Common myeloid progenitor, CD34-positive (primary cell): ENCODE measurements around the gene ATP6AP1.
A peak's percentile ranks its signal among the peaks of the same experiment; 100 is the strongest.

Experiments
- CTCF ChIA-PET: fragments of 350-600 bp; sonication (Branson Sonifier 250); formaldehyde crosslinking; loops from one replicate; lab custom pipeline; 2021; ENCODE audit warnings: antibody characterized with exemption; lab: Charles Lee
- POLR2A ChIA-PET: fragments of 350-600 bp; sonication (Branson Sonifier 250); formaldehyde crosslinking; loops from one replicate; lab custom pipeline; 2021; ENCODE audit warnings: antibody characterized with exemption; lab: Charles Lee
- DNase-seq, 3 donors: peaks; one replicate each; pipeline versions ENCODE4 v3.0.0 to v3.0.0-alpha.2; 2013
- H3K27ac ChIP-seq, 2 experiments: 1 replicate in 1 of 2; 2 replicates in 1 of 2; pipeline ENCODE4 v1.7.0; 2013; ENCODE audit warnings: inconsistent platforms in 2 of 2, low read length in 2 of 2, mild to moderate bottlenecking in 2 of 2, low read depth in 1 of 2, moderate library complexity in 1 of 2; ENCODE audit not compliant: severe bottlenecking in 2 of 2, insufficient read depth in 1 of 2, poor library complexity in 1 of 2
- H3K27me3 ChIP-seq, 5 experiments: replicated peaks in 2 of 5; 1 replicate in 3 of 5; 2 replicates in 2 of 5; pipeline versions ENCODE4 v1.6.1 to v1.7.0; 2013; ENCODE audit warnings: low read length in 4 of 5, mild to moderate bottlenecking in 2 of 5, moderate library complexity in 2 of 5, inconsistent platforms in 1 of 5; ENCODE audit not compliant: insufficient read depth in 5 of 5, control insufficient read depth in 4 of 5
- H3K36me3 ChIP-seq, 4 experiments: 1 replicate in 2 of 4; 2 replicates in 2 of 4; pipeline versions ENCODE4 v1.6.1 to v1.7.0; 2013; ENCODE audit warnings: low read length in 3 of 4, control low read depth in 1 of 4, mild to moderate bottlenecking in 1 of 4; ENCODE audit not compliant: control insufficient read depth in 4 of 4, insufficient read depth in 4 of 4
- H3K4me1 ChIP-seq, 4 experiments: 1 replicate in 3 of 4; 2 replicates in 1 of 4; pipeline versions ENCODE4 v1.6.1 to v1.7.1; 2013; ENCODE audit warnings: low read length in 3 of 4, mild to moderate bottlenecking in 3 of 4, control low read depth in 1 of 4, inconsistent platforms in 1 of 4, moderate library complexity in 1 of 4; ENCODE audit not compliant: control insufficient read depth in 4 of 4, insufficient read depth in 4 of 4; ENCODE audit errors: control extremely low read depth in 1 of 4
- H3K4me3 ChIP-seq, 7 experiments: 1 replicate in 4 of 7; 2 replicates in 3 of 7; pipeline versions ENCODE4 v1.5.1 to v1.7.0; 2013; ENCODE audit warnings: mild to moderate bottlenecking in 7 of 7, low read length in 6 of 7, moderate library complexity in 6 of 7, inconsistent platforms in 2 of 7, low read depth in 2 of 7, control low read depth in 1 of 7; ENCODE audit not compliant: insufficient read depth in 4 of 7, control insufficient read depth in 1 of 7; ENCODE audit errors: extremely low read depth in 1 of 7
- H3K9me3 ChIP-seq, 5 experiments: 1 replicate in 4 of 5; 2 replicates in 1 of 5; pipeline versions ENCODE4 v1.6.1 to v1.7.1; 2013; ENCODE audit warnings: low read length in 4 of 5, mild to moderate bottlenecking in 2 of 5, inconsistent platforms in 1 of 5, low read depth in 1 of 5, moderate library complexity in 1 of 5; ENCODE audit not compliant: control insufficient read depth in 4 of 5, insufficient read depth in 2 of 5; ENCODE audit errors: control extremely low read depth in 1 of 5
- WGBS: methylation state at CpG from one replicate; pipeline ENCODE4 v1.1.5; 2013; ENCODE audit not compliant: insufficient coverage; 5-methylcytosine and 5-hydroxymethylcytosine counted together

Gene ATP6AP1

DNA sequence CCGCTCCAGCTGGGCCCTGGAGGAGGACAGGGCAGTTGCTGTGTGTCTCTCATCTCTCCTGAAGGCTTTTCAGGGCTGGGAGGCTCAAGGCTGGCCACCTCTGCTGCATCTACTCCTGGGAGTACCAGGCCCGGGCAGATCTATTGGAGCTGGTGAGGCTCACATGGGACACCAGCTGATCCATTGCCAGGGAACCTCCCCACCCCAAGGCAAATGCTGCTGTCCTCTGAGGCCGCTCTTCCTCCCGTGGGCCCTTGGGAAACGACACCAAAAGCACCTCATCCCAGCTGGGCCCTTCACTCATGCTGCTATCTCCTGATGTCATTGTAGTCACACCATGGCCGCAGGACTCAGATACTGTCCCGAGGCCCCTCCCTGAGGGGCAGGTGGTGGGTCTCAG, 54.3 kb downstream of the ATP6AP1 start:
- H3K4me3 ChIP-seq: no peak overlapping the region
- peaks cover 0 to 43% (median 30%) of the 10 kb centered on the region in 4 experiments for H3K4me1 ChIP-seq
- no peak overlapping the region for H3K27ac ChIP-seq
- CTCF ChIA-PET: no interaction called here
- WGBS: 84% methylated on average over 6 of the region's 7 CpGs
- POLR2A ChIA-PET: no interaction called here
- no peak for DNase-seq
- peaks cover 0 to 4% (median 0%) of the 10 kb centered on the region in 5 experiments for H3K27me3 ChIP-seq
- H3K9me3 ChIP-seq: peaks cover 0 to 3% (median 0%) of the 10 kb centered on the region in 5 experiments
- peaks cover 0 to 19% (median 7%) of the 10 kb centered on the region in 4 experiments for H3K36me3 ChIP-seq

DNA sequence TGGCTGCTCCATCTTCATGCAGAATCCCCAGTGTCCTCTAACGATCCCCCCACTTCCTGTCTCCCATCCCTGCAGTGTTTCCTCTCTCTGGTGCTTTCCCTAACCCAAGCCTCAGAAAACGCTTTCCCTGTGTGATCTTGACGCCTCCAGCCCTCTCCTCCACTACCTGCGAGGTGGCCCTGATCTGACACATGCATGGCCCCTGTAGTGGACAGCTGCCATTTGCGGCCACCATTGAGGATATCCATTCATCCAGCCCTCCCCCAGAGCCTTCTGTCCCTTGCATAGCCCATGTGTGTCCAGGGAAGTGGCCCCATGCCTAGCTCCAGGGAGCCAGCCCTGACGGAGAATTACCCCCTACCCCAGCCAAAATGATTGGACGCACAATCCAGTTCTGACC, 54.8 kb downstream of the ATP6AP1 start:
- H3K27me3 ChIP-seq: peaks cover 0 to 4% (median 0%) of the 10 kb centered on the region in 5 experiments
- no peak for DNase-seq
- H3K9me3 ChIP-seq: peaks cover 0 to 3% (median 0%) of the 10 kb centered on the region in 5 experiments
- WGBS: 74% methylated on average over 5 of the region's 7 CpGs
- H3K27ac ChIP-seq: no peak overlapping the region
- CTCF ChIA-PET: interaction anchor here (1.7 kb wide), 1 partner anchor 44 kb away, joined by 5 read pairs; no protein-coding TSS in a partner anchor
- peaks cover 0 to 38% (median 30%) of the 10 kb centered on the region in 4 experiments for H3K4me1 ChIP-seq
- no peak overlapping the region for H3K4me3 ChIP-seq
- POLR2A ChIA-PET: interaction anchor here (0.7 kb wide), 1 partner anchor 512 kb away, joined by 4 read pairs; the partner anchor contains the start of gene HCFC1
- peaks cover 0 to 19% (median 9%) of the 10 kb centered on the region in 4 experiments for H3K36me3 ChIP-seq

- H3K27ac ChIP-seq: peak overlapping the region in 1 of 2 experiments; percentile 73
- H3K4me1 ChIP-seq: peaks cover 0 to 37% (median 27%) of the 10 kb centered on the region in 4 experiments
- peaks cover 0 to 4% (median 0%) of the 10 kb centered on the region in 5 experiments for H3K27me3 ChIP-seq
- peaks cover 0 to 3% (median 0%) of the 10 kb centered on the region in 5 experiments for H3K9me3 ChIP-seq
- WGBS: 84% methylated on average over 12 of the region's 16 CpGs
- ChIA-PET CTCF (interaction anchor here (0.8 to 1.7 kb wide), 2 partner anchors 43 to 46 kb away, joined by 3 to 5 read pairs; no protein-coding TSS in a partner anchor), POLR2A (interaction anchor here (0.7 to 1.1 kb wide), 2 partner anchors 32 to 513 kb away, joined by 3 to 4 read pairs; partner anchors contain the start of genes FAM3A and HCFC1)
- H3K4me3 ChIP-seq: no peak overlapping the region
- peaks cover 0 to 23% (median 10%) of the 10 kb centered on the region in 4 experiments for H3K36me3 ChIP-seq
- DNase-seq: peak in 1 of 3 donors; percentile 27
Observed at GRCh38 chrX:154484255-154485149, 56.0 kb downstream of the ATP6AP1 start.

DNA sequence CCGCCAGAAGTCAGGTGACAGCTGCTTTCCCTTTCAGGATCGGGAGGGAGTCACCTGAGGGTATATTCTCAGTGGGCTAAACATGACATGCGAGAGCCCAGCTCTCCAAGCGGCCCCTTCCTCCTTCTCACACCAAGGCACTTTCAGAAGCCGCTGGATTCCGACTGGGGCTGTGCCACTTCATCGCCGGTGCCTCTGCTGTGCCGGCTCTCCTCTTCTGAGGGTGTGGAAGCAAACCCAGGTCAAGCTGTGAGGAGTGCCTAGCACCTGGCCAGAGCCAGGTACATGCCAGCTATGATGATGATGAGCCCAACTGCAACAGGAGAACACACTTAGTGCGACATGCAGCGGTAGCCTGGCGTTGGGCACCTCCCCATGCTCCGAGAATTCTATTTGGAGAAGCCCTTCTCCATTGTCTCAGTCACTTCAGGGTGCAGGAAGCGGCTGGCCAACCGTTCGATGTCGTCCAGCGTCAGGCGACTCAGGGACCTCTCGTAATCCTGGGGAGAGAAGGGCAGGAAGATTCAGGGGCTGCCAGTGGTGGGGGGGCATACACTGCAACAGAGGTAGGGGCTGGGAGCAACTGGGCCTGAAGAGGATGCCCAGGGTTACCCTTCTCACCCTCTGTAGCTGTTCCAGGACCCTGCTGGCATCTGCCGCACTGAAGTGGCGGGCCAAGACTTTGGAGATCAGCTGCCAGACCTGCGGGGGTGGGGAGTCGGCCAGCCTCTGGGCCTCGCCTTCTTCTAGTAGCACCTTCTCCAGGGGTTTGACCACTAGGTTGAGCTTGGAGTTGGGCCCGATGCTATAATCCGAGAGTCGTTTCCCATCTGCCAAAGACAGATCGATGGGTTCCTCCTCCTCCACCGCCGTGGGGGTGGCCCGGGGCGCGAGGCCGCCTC, 56.9 kb downstream of the ATP6AP1 start:
- peaks cover 0 to 36% (median 26%) of the 10 kb centered on the region in 4 experiments for H3K4me1 ChIP-seq
- peaks cover 0 to 23% (median 10%) of the 10 kb centered on the region in 4 experiments for H3K36me3 ChIP-seq
- peaks cover 0 to 4% (median 0%) of the 10 kb centered on the region in 5 experiments for H3K27me3 ChIP-seq
- H3K4me3 ChIP-seq: peak overlapping the region in 6 of 7 experiments; percentile 46 to 76 (median 66)
- H3K9me3 ChIP-seq: peaks cover 0 to 3% (median 0%) of the 10 kb centered on the region in 5 experiments
- no peak for DNase-seq
- 74% methylated on average over 25 of the region's 35 CpGs for WGBS
- peak overlapping the region in 1 of 2 experiments; percentile 66 for H3K27ac ChIP-seq
- POLR2A ChIA-PET: interaction anchor here (1.1 kb wide), 1 partner anchor 31 kb away, joined by 3 read pairs; the partner anchor contains the start of gene FAM3A
- CTCF ChIA-PET: interaction anchor here (0.7 to 1.7 kb wide), 4 partner anchors 8 to 45 kb away, joined by 3 to 7 read pairs (median 4); no protein-coding TSS in a partner anchor

GRCh38 chrX:154486052-154486395, 57.5 kb downstream of the ATP6AP1 start:
- peaks cover 0 to 4% (median 0%) of the 10 kb centered on the region in 5 experiments for H3K27me3 ChIP-seq
- 40% methylated on average over 30 of the region's 35 CpGs for WGBS
- POLR2A ChIA-PET: interaction anchor here (1.1 to 1.3 kb wide), 2 partner anchors 30 to 41 kb away, joined by 3 to 4 read pairs; partner anchors contain the start of gene FAM3A
- peak in 2 of 3 donors; percentile 9 to 23 for DNase-seq
- peak overlapping the region in 1 of 2 experiments; percentile 66 for H3K27ac ChIP-seq
- peaks cover 0 to 3% (median 0%) of the 10 kb centered on the region in 5 experiments for H3K9me3 ChIP-seq
- H3K4me3 ChIP-seq: peak overlapping the region in 6 of 7 experiments; percentile 46 to 76 (median 66)
- CTCF ChIA-PET: interaction anchor here (1.4 kb wide), 1 partner anchor 10 kb away, joined by 7 read pairs; no protein-coding TSS in a partner anchor
- peaks cover 0 to 36% (median 26%) of the 10 kb centered on the region in 4 experiments for H3K4me1 ChIP-seq
- peaks cover 0 to 23% (median 10%) of the 10 kb centered on the region in 4 experiments for H3K36me3 ChIP-seq
